Measurements from ENCODE around the gene ACYP1. TPM values are rescaled to one million over a fixed set of nuclear protein-coding genes. Genes with fewer than 3 reads are reported as not detected.

The ACYP1 gene
- total and polyA plus RNA-seq, 5 donors from 2014 or later, result 17.0 to 27.5 (median 21.7) TPM

GRCh38 chr14:75053396-75054291 lies 10.2 kb downstream of the ACYP1 start:
- Histone ChIP-seq H3K4me1 (ENCODE audit: control insufficient read depth, insufficient read depth, low read length, poor library complexity, severe bottlenecking) (peaks cover 20% of the 10 kb centered on the region), H3K9me3 (ENCODE audit: control insufficient read depth in 2 of 2, low read length in 2 of 2) (no peaks in the 10 kb centered on the region), H3K27ac (ENCODE audit: insufficient read depth, low read length, poor library complexity, severe bottlenecking) (no peak overlapping the region), H3K36me3 (ENCODE audit: control insufficient read depth, insufficient read depth, low read length) (no peaks in the 10 kb centered on the region), H3K27me3 (ENCODE audit: control insufficient read depth, insufficient read depth, low read length) (no peaks in the 10 kb centered on the region), H3K4me3 (ENCODE audit: low read depth, low read length) (no peak overlapping the region)
- ATAC-seq (ENCODE audit: low read depth in 2 of 2) (no peak), DNase-seq (no peak)
- H3K4me1 Mint-ChIP-seq, result peaks cover 31 to 55% (median 32%) of the 10 kb centered on the region in 4 donors
- H3K27me3 Mint-ChIP-seq, result peaks cover 5% of the 10 kb centered on the region
- no peaks in the 10 kb centered on the region for H3K9me3 Mint-ChIP-seq
- H3K27ac Mint-ChIP-seq, result peak overlapping the region in 1 of 3 donors; percentile 0
- peak overlapping the region in 2 of 4 donors; percentile 52 to 96 for H3K4me3 Mint-ChIP-seq
- peaks cover 15% of the 10 kb centered on the region for H3K36me3 Mint-ChIP-seq

- Histone ChIP-seq H3K4me1 (ENCODE audit: control insufficient read depth, insufficient read depth, low read length, poor library complexity, severe bottlenecking) (peaks cover 20% of the 10 kb centered on the region), H3K27me3 (ENCODE audit: control insufficient read depth, insufficient read depth, low read length) (no peaks in the 10 kb centered on the region), H3K27ac (ENCODE audit: insufficient read depth, low read length, poor library complexity, severe bottlenecking) (peak overlapping the region; percentile 76), H3K4me3 (ENCODE audit: low read depth, low read length) (peak overlapping the region; percentile 86), H3K9me3 (ENCODE audit: control insufficient read depth in 2 of 2, low read length in 2 of 2) (no peaks in the 10 kb centered on the region), H3K36me3 (ENCODE audit: control insufficient read depth, insufficient read depth, low read length) (no peaks in the 10 kb centered on the region)
- Mint-ChIP-seq H3K4me3 (peak overlapping the region; percentile 93 to 97 (median 96)), H3K36me3 (peaks cover 27% of the 10 kb centered on the region), H3K4me1 (peaks cover 28 to 64% (median 45%) of the 10 kb centered on the region in 4 donors), H3K27me3 (peaks cover 5% of the 10 kb centered on the region), H3K9me3 (no peaks in the 10 kb centered on the region), H3K27ac (peak overlapping the region; percentile 63 to 96 (median 92))
- no peak for DNase-seq
- no peak for ATAC-seq (ENCODE audit: low read depth in 2 of 2)
Observed at GRCh38 chr14:75051556-75051899, 12.3 kb downstream of the ACYP1 start.

GRCh38 chr14:75050852-75051555 lies 12.8 kb downstream of the ACYP1 start, which contains the start of gene MLH3:
Gene MLH3, minus strand, starts transcription at chr14:75051467. Its CDS starts 1,812 bp downstream, at chr14:75049655.
- Histone ChIP-seq H3K9me3 (ENCODE audit: control insufficient read depth in 2 of 2, low read length in 2 of 2) (no peaks in the 10 kb centered on the region), H3K4me3 (ENCODE audit: low read depth, low read length) (peak within 1 kb of the TSS; percentile 86), H3K27ac (ENCODE audit: insufficient read depth, low read length, poor library complexity, severe bottlenecking) (peak within 1 kb of the TSS; percentile 76), H3K27me3 (ENCODE audit: control insufficient read depth, insufficient read depth, low read length) (no peaks in the 10 kb centered on the region), H3K36me3 (ENCODE audit: control insufficient read depth, insufficient read depth, low read length) (no peaks in the 10 kb centered on the region), H3K4me1 (ENCODE audit: control insufficient read depth, insufficient read depth, low read length, poor library complexity, severe bottlenecking) (peaks cover 20% of the 10 kb centered on the region)
- Mint-ChIP-seq H3K4me1 (peaks cover 30 to 65% (median 48%) of the 10 kb centered on the region in 4 donors), H3K27ac (peak within 1 kb of the TSS; percentile 63 to 96 (median 92)), H3K27me3 (peaks cover 5% of the 10 kb centered on the region), H3K4me3 (peak within 1 kb of the TSS; percentile 93 to 97 (median 96)), H3K36me3 (peaks cover 27% of the 10 kb centered on the region), H3K9me3 (no peaks in the 10 kb centered on the region)
- DNase-seq (peak; percentile 67 to 84 (median 79)), ATAC-seq (ENCODE audit: low read depth in 2 of 2) (peak; percentile 79 to 80)

DNA sequence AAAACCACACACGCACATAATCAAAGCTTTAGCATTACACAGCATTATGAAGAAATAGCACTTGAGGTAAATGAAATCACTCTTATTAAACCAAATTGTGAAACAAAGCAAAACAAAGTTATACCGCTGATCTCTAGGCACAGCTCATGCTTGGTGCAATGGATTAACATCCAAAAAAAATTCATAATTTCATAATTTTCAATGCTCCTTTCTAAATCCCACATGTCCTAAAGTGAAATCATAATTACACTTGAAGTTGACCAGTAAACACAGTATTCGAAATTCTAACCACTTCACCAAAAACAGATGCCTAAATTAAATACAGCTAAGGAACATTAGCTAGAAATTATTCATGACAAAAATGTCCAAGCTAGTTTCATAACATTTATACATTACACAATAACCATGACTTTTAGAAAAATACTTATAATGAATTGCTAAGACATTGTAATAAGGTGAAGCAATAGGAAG lies 14.1 kb downstream of the ACYP1 start:
- ATAC-seq (ENCODE audit: low read depth in 2 of 2) (no peak), DNase-seq (no peak)
- peaks cover 5% of the 10 kb centered on the region for H3K27me3 Mint-ChIP-seq
- no peaks in the 10 kb centered on the region for H3K27me3 ChIP-seq (ENCODE audit: control insufficient read depth, insufficient read depth, low read length)
- peaks cover 19% of the 10 kb centered on the region for H3K36me3 Mint-ChIP-seq
- H3K27ac Mint-ChIP-seq, result no peak overlapping the region
- H3K36me3 ChIP-seq (ENCODE audit: control insufficient read depth, insufficient read depth, low read length), result no peaks in the 10 kb centered on the region
- no peak overlapping the region for H3K27ac ChIP-seq (ENCODE audit: insufficient read depth, low read length, poor library complexity, severe bottlenecking)
- no peaks in the 10 kb centered on the region for H3K9me3 Mint-ChIP-seq
- H3K4me3 ChIP-seq (ENCODE audit: low read depth, low read length), result peak overlapping the region; percentile 86
- H3K9me3 ChIP-seq (ENCODE audit: control insufficient read depth in 2 of 2, low read length in 2 of 2), result no peaks in the 10 kb centered on the region
- peaks cover 30 to 70% (median 57%) of the 10 kb centered on the region in 4 donors for H3K4me1 Mint-ChIP-seq
- peak overlapping the region; percentile 85 to 96 (median 94) for H3K4me3 Mint-ChIP-seq
- H3K4me1 ChIP-seq (ENCODE audit: control insufficient read depth, insufficient read depth, low read length, poor library complexity, severe bottlenecking), result peaks cover 20% of the 10 kb centered on the region

DNA sequence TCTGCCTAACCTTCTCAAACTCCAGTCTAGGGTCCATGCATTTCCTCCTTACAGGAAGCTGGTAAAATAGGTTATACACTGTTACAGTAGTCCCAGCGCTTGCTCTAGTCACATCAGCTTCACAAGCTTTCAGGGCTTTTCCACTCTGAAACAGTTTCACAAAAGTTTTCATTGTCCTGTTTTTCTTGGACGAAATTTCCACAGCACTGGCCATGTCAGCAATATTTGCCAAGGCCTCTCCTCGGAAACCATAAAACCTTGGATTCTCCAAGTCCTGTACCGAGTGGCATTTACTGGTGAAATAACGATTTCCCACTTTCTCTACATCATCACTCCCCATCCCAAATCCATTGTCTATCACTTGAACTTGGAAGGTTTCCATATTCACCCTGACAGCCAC lies 14.7 kb downstream of the ACYP1 start:
- H3K4me3 Mint-ChIP-seq, result peak overlapping the region in 2 of 4 donors; percentile 32 to 96
- no peaks in the 10 kb centered on the region for H3K36me3 ChIP-seq (ENCODE audit: control insufficient read depth, insufficient read depth, low read length)
- H3K27me3 ChIP-seq (ENCODE audit: control insufficient read depth, insufficient read depth, low read length), result no peaks in the 10 kb centered on the region
- H3K4me3 ChIP-seq (ENCODE audit: low read depth, low read length), result no peak overlapping the region
- peaks cover 20% of the 10 kb centered on the region for H3K4me1 ChIP-seq (ENCODE audit: control insufficient read depth, insufficient read depth, low read length, poor library complexity, severe bottlenecking)
- H3K27ac ChIP-seq (ENCODE audit: insufficient read depth, low read length, poor library complexity, severe bottlenecking), result no peak overlapping the region
- no peak overlapping the region for H3K27ac Mint-ChIP-seq
- H3K36me3 Mint-ChIP-seq, result peaks cover 19% of the 10 kb centered on the region
- no peaks in the 10 kb centered on the region for H3K9me3 Mint-ChIP-seq
- DNase-seq (no peak), ATAC-seq (ENCODE audit: low read depth in 2 of 2) (no peak)
- peaks cover 5% of the 10 kb centered on the region for H3K27me3 Mint-ChIP-seq
- H3K9me3 ChIP-seq (ENCODE audit: control insufficient read depth in 2 of 2, low read length in 2 of 2), result no peaks in the 10 kb centered on the region
- H3K4me1 Mint-ChIP-seq, result peaks cover 31 to 76% (median 59%) of the 10 kb centered on the region in 4 donors

GRCh38 chr14:75048101-75048500 lies 15.7 kb downstream of the ACYP1 start:
- no peaks in the 10 kb centered on the region for H3K36me3 ChIP-seq (ENCODE audit: control insufficient read depth, insufficient read depth, low read length)
- Mint-ChIP-seq H3K27ac (no peak overlapping the region), H3K4me3 (peak overlapping the region in 1 of 4 donors; percentile 42), H3K9me3 (no peaks in the 10 kb centered on the region), H3K27me3 (peaks cover 5% of the 10 kb centered on the region), H3K36me3 (peaks cover 19% of the 10 kb centered on the region), H3K4me1 (peaks cover 31 to 78% (median 56%) of the 10 kb centered on the region in 4 donors)
- H3K9me3 ChIP-seq (ENCODE audit: control insufficient read depth in 2 of 2, low read length in 2 of 2), result no peaks in the 10 kb centered on the region
- no peak overlapping the region for H3K4me3 ChIP-seq (ENCODE audit: low read depth, low read length)
- H3K27me3 ChIP-seq (ENCODE audit: control insufficient read depth, insufficient read depth, low read length), result no peaks in the 10 kb centered on the region
- ATAC-seq (ENCODE audit: low read depth in 2 of 2) (no peak), DNase-seq (no peak)
- no peak overlapping the region for H3K27ac ChIP-seq (ENCODE audit: insufficient read depth, low read length, poor library complexity, severe bottlenecking)
- peaks cover 20% of the 10 kb centered on the region for H3K4me1 ChIP-seq (ENCODE audit: control insufficient read depth, insufficient read depth, low read length, poor library complexity, severe bottlenecking)

- ATAC-seq (ENCODE audit: low read depth in 2 of 2) (no peak), DNase-seq (no peak)
- H3K4me1 ChIP-seq (ENCODE audit: control insufficient read depth, insufficient read depth, low read length, poor library complexity, severe bottlenecking), result peaks cover 20% of the 10 kb centered on the region
- no peak overlapping the region for H3K27ac ChIP-seq (ENCODE audit: insufficient read depth, low read length, poor library complexity, severe bottlenecking)
- Mint-ChIP-seq H3K27me3 (peaks cover 5% of the 10 kb centered on the region), H3K36me3 (peaks cover 20% of the 10 kb centered on the region), H3K27ac (no peak overlapping the region), H3K4me1 (peaks cover 31 to 76% (median 51%) of the 10 kb centered on the region in 4 donors), H3K4me3 (peak overlapping the region in 1 of 4 donors; percentile 42), H3K9me3 (no peaks in the 10 kb centered on the region)
- no peaks in the 10 kb centered on the region for H3K27me3 ChIP-seq (ENCODE audit: control insufficient read depth, insufficient read depth, low read length)
- H3K36me3 ChIP-seq (ENCODE audit: control insufficient read depth, insufficient read depth, low read length), result no peaks in the 10 kb centered on the region
- no peak overlapping the region for H3K4me3 ChIP-seq (ENCODE audit: low read depth, low read length)
- no peaks in the 10 kb centered on the region for H3K9me3 ChIP-seq (ENCODE audit: control insufficient read depth in 2 of 2, low read length in 2 of 2)
Observed at GRCh38 chr14:75047506-75047905, 16.3 kb downstream of the ACYP1 start.
